Measurements from ENCODE around the gene SBK2. TPM values are rescaled to one million over a fixed set of nuclear protein-coding genes. Genes with fewer than 3 reads are reported as not detected.

The SBK2 gene
- total and polyA plus RNA-seq, 9 of the 15 experiments (the other 6 are each of a cell fraction or from before 2014, with no cell fraction given): not detected

DNA sequence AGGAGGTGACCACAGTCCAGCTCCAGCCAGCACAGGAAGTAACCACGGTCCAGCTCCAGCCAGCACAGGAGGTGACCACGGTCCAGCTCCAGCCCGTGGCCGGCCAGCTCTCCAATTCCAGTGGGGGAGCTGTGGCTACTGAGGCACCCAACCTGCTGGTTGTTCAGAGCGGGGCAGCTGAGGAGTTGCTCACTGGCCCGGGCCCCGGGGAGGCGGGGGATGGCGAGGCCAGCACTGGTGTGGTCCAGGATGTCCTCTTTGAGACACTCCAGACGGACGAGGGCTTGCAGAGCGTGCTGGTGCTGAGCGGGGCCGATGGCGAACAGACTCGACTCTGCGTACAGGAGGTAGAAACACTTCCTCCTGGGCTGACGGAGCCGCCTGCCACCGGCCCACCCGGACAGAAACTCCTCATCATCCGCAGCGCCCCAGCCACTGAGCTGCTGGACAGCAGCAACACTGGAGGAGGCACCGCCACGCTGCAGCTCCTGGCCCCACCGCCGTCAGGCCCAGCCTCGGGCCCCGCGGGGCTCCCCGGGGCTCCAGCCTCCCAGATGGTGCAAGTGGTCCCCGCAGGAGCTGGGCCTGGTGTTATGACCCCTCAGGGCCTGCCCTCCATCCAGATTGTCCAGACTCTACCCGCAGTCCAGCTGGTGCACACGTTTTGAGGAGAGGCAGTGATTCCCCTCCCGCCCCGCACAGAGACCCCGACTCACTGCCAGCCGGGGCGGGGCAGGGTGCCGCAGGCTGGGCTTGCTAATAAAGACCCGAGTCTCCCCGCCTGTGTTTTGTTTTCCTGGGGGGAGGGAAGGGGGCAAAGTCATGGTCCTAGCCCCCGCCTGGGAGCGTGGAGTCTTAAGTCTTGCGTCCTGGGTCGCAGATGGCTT, 53.0 kb downstream of the SBK2 start (continued):
- TF ChIP-seq ZZZ3 (IDR thresholded peaks at IDR 0.05) (no peak), ZNF551 (CRISPR knock-in tag; IDR thresholded peaks at IDR 0.05) (no peak), RBFOX2 (IDR thresholded peaks at IDR 0.05; ENCODE audit: low read depth, low read length) (peak; percentile 49), NFIC (IDR thresholded peaks at IDR 0.05) (no peak), ETV5 (CRISPR knock-in tag; IDR thresholded peaks at IDR 0.05; ENCODE audit: low read depth) (no peak), ZC3H4 (CRISPR knock-in tag; IDR thresholded peaks at IDR 0.05; ENCODE audit: borderline replicate concordance) (0 out of 2 replicates have a peak, but pooled peaks have one; percentile 31), RREB1 (CRISPR knock-in tag; IDR thresholded peaks at IDR 0.05) (no peak), HOMEZ (CRISPR knock-in tag; IDR thresholded peaks at IDR 0.05) (no peak)
- TF ChIP-seq, protein P1, sequence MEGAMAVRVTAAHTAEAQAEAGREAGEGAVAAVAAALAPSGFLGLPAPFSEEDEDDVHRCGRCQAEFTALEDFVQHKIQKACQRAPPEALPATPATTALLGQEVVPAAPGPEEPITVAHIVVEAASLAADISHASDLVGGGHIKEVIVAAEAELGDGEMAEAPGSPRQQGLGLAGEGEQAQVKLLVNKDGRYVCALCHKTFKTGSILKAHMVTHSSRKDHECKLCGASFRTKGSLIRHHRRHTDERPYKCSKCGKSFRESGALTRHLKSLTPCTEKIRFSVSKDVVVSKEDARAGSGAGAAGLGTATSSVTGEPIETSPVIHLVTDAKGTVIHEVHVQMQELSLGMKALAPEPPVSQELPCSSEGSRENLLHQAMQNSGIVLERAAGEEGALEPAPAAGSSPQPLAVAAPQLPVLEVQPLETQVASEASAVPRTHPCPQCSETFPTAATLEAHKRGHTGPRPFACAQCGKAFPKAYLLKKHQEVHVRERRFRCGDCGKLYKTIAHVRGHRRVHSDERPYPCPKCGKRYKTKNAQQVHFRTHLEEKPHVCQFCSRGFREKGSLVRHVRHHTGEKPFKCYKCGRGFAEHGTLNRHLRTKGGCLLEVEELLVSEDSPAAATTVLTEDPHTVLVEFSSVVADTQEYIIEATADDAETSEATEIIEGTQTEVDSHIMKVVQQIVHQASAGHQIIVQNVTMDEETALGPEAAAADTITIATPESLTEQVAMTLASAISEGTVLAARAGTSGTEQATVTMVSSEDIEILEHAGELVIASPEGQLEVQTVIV (CRISPR knock-in tag; IDR thresholded peaks at IDR 0.05; ENCODE audit: borderline replicate concordance): no peak
